A673 (cell line): Measurements from ENCODE around the gene SLC3A2. TPM values are rescaled to one million over a fixed set of nuclear protein-coding genes. Genes with fewer than 3 reads are reported as not detected.

Source experiments
- BruUV-seq: library from RNA; stranded (reverse); fragments of 400-500 nt; replicated peaks from 2 replicates; lab custom pipeline; 2021; lab: Mats Ljungman, UMichigan
- CTCF ChIA-PET: fragments of 300-600 bp; sonication (Branson Sonifier 250); formaldehyde crosslinking; loops from one replicate; lab custom pipeline; 2022; ENCODE audit warnings: antibody characterized with exemption; lab: Charles Lee
- POLR2A ChIA-PET: fragments of 300-600 bp; sonication (Branson Sonifier 250); formaldehyde crosslinking; loops from one replicate; lab custom pipeline; 2022; ENCODE audit warnings: antibody characterized with exemption; ENCODE audit not compliant: low non-redundant PET; lab: Charles Lee
- DNase-seq: peaks from one replicate; pipeline ENCODE4 v3.0.0-alpha.2; 2015; ENCODE audit warnings: low spot score
- H3K27ac ChIP-seq: fragments of 200-600 bp; sonication (generic); 2 replicates; pipeline ENCODE4 v1.5.1; 2016; ENCODE audit warnings: mixed run types, low read depth, mild to moderate bottlenecking, mixed read lengths, antibody characterized with exemption, low read length; ENCODE audit not compliant: poor library complexity, severe bottlenecking
- H3K27me3 ChIP-seq: fragments of 200-600 bp; sonication (generic); replicated peaks from 2 replicates; pipeline ENCODE4 v1.6.1; 2017; ENCODE audit warnings: mixed run types, low read depth, mild to moderate bottlenecking, mixed read lengths, antibody characterized with exemption, low read length; ENCODE audit not compliant: insufficient read depth, poor library complexity
- H3K36me3 ChIP-seq: fragments of 200-600 bp; sonication (generic); 2 replicates; pipeline ENCODE4 v1.6.1; 2016; ENCODE audit warnings: mixed run types, mild to moderate bottlenecking, mixed read lengths, antibody characterized with exemption, low read length; ENCODE audit not compliant: insufficient read depth, poor library complexity, severe bottlenecking
- H3K4me1 ChIP-seq: fragments of 200-600 bp; sonication (generic); 2 replicates; pipeline ENCODE4 v1.6.1; 2017; ENCODE audit warnings: mixed run types, mild to moderate bottlenecking, mixed read lengths, antibody characterized with exemption, low read length; ENCODE audit not compliant: insufficient read depth, poor library complexity, severe bottlenecking
- H3K4me3 ChIP-seq: fragments of 200-600 bp; sonication (generic); 2 replicates; pipeline ENCODE4 v1.5.1; 2016; ENCODE audit warnings: low read depth, mixed run types, mild to moderate bottlenecking, mixed read lengths, low read length; ENCODE audit not compliant: poor library complexity, severe bottlenecking
- H3K9me3 ChIP-seq: fragments of 200-600 bp; sonication (generic); 2 replicates; pipeline ENCODE4 v1.6.1; 2016; ENCODE audit warnings: mixed run types, low read depth, mild to moderate bottlenecking, mixed read lengths, antibody characterized with exemption, low read length; ENCODE audit not compliant: poor library complexity, severe bottlenecking
- CTCF ChIP-seq: fragments of 300-800, 200-600 bp; sonication (generic); conservative IDR thresholded peaks from 2 replicates; pipeline ENCODE4 v1.5.1; 2017; ENCODE audit warnings: low read depth, mild to moderate bottlenecking, antibody characterized with exemption, low read length, moderate library complexity, mixed read lengths
- EZH2 ChIP-seq: fragments of 200-600 bp; sonication (generic); IDR thresholded peaks from 2 replicates; pipeline ENCODE4 v1.6.1; 2017; ENCODE audit warnings: borderline replicate concordance, low read depth, mild to moderate bottlenecking, mixed read lengths, antibody characterized with exemption, low read length; ENCODE audit not compliant: poor library complexity, severe bottlenecking
- intact Hi-C: fragments of 100-400 bp; cut with micrococcal nuclease; formaldehyde crosslinking; loops from one replicate; pipeline ENCODE4 v1.10.0; 2022; ENCODE audit not compliant: unreplicated experiment
- total RNA-seq: library from RNA; stranded (reverse); gene quantifications from 2 replicates; pipeline ENCODE4 v1.2.3, GENCODE V29; 2021

Gene SLC3A2
- total RNA-seq, 1 experiment from 2014 or later = 511 TPM

GRCh38 chr11:62909107-62909894 lies 28.6 kb downstream of the SLC3A2 start:
- no TSS peak for BruUV-seq
- Histone ChIP-seq H3K4me3 (no peak overlapping the region), H3K36me3 (no peaks in the 10 kb centered on the region), H3K27ac (no peak overlapping the region), H3K4me1 (peaks cover 17% of the 10 kb centered on the region), H3K9me3 (no peaks in the 10 kb centered on the region), H3K27me3 (no peaks in the 10 kb centered on the region)
- ChIA-PET CTCF (interaction anchor here (0.6 to 1.4 kb wide), 8 partner anchors 13 to 142 kb away, joined by 3 to 15 read pairs (median 4); partner anchors contain the start of gene CHRM1), POLR2A (no interaction called here)
- TF ChIP-seq CTCF (peak; percentile 89), EZH2 (no peak)
- intact Hi-C loops = loop anchor here (1.0 to 2.0 kb wide), 2 partner anchors 66 to 304 kb away; no protein-coding TSS in a partner anchor
- peak; percentile 93 for DNase-seq

GRCh38 chr11:62910141-62910882 lies 29.6 kb downstream of the SLC3A2 start:
- H3K36me3 ChIP-seq = no peaks in the 10 kb centered on the region
- H3K4me3 ChIP-seq = no peak overlapping the region
- DNase-seq = no peak
- TF ChIP-seq EZH2 (no peak), CTCF (no peak)
- no peaks in the 10 kb centered on the region for H3K9me3 ChIP-seq
- CTCF ChIA-PET = interaction anchor here (1.2 kb wide), 1 partner anchor 110 kb away, joined by 3 read pairs; no protein-coding TSS in a partner anchor
- no peak overlapping the region for H3K27ac ChIP-seq
- no peaks in the 10 kb centered on the region for H3K27me3 ChIP-seq
- intact Hi-C loops = no loop called here
- no TSS peak for BruUV-seq
- POLR2A ChIA-PET = no interaction called here
- peaks cover 17% of the 10 kb centered on the region for H3K4me1 ChIP-seq

- POLR2A ChIA-PET = no interaction called here
- DNase-seq = no peak
- no peak overlapping the region for H3K4me3 ChIP-seq
- H3K27me3 ChIP-seq = no peaks in the 10 kb centered on the region
- intact Hi-C loops = no loop called here
- H3K27ac ChIP-seq = no peak overlapping the region
- peaks cover 17% of the 10 kb centered on the region for H3K4me1 ChIP-seq
- TF ChIP-seq EZH2 (no peak), CTCF (no peak)
- no peaks in the 10 kb centered on the region for H3K9me3 ChIP-seq
- no peaks in the 10 kb centered on the region for H3K36me3 ChIP-seq
- CTCF ChIA-PET = no interaction called here
- BruUV-seq = no TSS peak
These were observed 30.7 kb downstream of the SLC3A2 start for GRCh38 chr11:62911137-62912130.
